HG03103 (cell line): ENCODE results near the gene BLACAT1.

ENCODE experiments used
- ATAC-seq: cut with Tn5 transposase; IDR thresholded peaks from one replicate; pipeline ENCODE4 v1.9.1; 2021; ENCODE audit warnings: low read depth; ENCODE audit not compliant: unreplicated experiment

BLACAT1 gene

GRCh38 chr1:205456868-205457745 lies 1.3 kb upstream of the BLACAT1 start:
- ATAC-seq: no peak

GRCh38 chr1:205456383-205456867 lies 580 bp upstream of the BLACAT1 start:
- no peak for ATAC-seq

- ATAC-seq: no peak
Observed at GRCh38 chr1:205454903-205455335, 926 bp downstream of the BLACAT1 start.

DNA sequence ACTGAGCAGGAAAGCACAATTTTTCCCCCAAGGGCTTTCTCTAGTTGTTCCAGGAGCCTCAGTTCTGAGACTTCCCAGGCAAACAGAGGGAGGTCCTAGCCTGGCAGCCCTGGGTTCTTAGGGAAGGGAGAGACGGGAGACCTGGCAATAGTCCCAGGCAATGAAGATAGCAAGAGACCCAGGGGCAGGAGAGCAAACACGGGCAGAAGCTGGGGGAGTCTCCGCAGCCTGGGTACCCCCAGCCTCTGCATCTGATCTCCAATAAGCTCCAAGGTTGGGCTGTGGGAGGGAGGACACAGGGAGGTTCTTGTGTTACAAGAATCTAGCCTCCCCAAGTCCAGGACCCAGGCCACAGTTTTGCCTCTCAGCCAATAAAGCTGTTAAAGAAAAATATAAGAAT lies 2.4 kb downstream of the BLACAT1 start:
- no peak for ATAC-seq

- ATAC-seq: no peak
Observed at GRCh38 chr1:205452933-205453332, 2.9 kb downstream of the BLACAT1 start.

DNA sequence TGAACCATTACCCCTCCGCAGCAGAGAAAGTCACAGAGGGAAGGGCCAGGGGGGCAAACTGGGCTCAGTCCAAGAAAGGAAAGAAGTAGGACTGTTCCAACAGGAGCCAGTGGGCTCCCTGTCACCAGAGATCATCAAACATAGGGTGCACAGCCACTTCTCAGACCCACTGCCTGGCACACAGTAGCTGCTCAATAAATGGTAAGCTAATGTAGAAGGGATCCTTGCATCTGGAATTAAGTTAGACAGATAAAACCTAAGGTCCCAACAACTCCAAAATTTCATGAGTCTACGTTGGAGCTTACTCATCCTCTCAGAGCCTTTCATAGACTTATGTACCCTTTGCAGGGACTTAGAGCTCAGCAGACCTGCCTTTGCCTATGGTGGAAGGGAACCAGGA lies 3.5 kb downstream of the BLACAT1 start:
- ATAC-seq: no peak

DNA sequence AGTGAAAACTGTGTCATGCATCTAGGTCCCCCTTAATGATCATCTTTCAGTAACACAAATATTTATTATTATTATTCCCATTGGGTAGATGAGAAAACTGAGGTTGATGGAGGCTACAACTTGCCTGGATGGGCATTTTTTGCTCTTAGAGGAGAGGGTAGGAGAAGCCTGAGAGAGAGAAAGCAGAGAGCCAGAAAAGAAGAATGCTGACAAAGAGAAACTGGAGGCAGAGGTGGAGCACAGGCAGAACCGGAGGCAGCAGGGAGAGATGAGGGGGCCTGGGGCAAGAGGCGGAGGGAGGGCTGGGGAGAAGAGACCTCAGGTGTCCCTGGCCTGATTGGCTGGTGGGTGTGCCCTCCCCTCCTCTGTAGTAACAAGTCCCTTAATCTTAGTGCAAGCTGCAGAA lies 4.1 kb downstream of the BLACAT1 start:
- no peak for ATAC-seq

GRCh38 chr1:205451202-205451601 lies 4.6 kb downstream of the BLACAT1 start:
- no peak for ATAC-seq

- no peak for ATAC-seq
Observed at GRCh38 chr1:205450448-205450847, 5.4 kb downstream of the BLACAT1 start.

DNA sequence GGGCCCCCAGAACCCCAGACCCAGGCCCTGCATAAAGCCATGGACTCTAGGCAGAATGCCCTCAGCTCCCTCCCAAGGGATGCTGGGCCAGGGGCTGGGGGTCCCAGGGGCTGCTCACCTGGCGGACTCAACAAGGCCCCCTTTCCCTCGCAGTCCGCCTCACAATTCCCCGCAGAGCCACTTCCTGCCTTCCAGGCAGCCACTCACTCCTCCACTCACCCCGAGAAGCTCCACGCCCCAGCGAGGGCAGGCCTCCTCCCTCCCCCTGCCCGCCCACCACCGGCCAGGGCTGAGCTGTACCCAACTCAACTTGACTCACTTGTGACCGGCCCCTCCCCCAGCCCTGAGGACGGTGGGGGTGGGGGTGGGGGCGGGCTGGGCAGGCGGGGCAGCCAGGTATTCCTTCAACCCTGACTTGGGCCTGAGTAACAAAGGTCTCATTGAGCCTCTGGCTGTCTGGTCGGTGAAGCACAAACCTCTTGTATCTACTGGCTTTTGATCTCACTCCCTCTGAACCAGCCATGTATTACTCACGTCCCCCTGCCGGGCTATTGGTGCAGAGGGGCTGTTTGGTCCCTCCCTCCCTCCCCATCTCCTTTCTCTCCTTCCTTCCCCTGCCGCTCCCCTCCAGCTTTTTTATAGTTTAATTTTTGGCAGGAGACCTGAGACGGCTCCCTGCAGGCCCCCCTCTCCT lies 5.9 kb downstream of the BLACAT1 start:
- ATAC-seq: no peak

GRCh38 chr1:205449254-205449749 lies 6.5 kb downstream of the BLACAT1 start:
- ATAC-seq: no peak

DNA sequence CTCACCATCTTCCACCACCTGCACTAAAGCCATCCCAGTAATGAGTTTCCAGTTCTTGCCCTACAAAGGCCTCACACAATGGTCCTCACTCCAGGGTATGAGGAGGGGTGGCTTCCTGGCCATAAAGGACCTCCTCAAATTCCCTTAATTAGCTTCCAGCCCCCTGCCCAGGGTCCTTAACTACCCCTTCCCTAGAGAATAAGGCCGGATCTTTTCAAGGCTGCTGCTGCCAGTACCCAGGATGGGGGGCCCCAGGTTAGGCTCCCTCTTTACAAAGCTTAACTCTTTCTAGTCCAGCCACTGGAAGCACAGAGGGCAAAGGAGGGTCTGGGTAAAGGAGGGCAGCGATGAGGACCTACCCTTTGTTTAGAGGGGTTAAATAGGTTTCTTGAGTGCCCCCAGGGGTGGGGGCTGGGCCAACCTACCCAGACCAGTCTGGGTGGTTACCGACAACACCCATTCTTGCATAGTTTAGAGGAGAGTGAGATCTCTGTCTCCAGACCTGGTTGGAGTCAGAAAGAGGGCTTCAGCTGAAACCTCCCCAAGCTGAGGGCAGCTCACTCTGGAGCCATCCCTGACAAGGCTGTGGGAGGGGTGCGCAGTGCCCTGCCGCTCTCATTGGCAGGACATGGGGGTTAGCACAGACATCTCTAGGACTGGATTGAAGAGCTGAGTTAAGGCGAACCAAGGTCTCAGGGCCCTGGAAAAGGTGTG lies 7.1 kb downstream of the BLACAT1 start:
- ATAC-seq: no peak

DNA sequence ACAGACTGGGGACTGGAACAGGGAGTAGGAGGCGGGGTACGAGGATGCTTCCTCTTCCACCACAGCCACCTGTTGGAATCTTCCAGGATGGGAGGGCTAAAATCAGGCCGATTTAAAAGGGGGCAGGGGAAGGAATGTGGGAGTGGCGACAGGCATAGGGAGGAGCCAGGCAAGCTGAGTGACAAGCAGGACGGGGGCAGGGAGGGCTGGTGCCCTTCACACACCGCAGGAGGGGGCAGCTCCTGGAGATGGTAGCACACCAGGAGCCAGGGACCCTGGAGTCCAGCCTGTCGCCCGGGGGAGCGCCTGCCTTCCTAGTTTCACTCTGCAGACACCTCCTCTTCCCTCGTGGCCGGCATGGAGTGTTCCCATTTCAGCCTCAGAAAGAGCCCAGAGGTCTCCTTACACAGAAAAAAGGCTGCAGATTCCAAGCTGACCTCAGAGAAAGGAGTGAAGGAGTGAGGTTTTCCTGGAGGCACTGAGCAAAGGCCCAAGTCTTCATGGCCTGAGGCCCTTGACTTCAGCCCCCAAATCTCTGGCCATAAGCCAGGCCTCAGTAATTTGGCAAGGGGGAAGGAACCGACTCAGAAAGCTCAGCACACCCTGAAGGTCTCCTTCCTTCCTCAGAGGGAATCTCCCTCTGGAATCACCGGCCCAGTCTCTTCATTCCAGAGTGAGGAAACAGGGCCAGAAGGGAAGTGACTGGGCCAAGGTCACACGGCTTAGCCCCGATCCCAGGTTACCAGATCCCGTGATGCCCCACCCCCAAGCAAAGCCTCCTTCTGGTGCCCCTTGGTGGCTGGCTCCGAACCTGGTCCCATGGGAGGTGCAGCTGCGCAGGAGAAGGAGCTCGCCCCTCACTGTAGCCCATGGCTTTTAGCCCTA lies 8.1 kb downstream of the BLACAT1 start:
- ATAC-seq: no peak

- no peak for ATAC-seq
Observed at GRCh38 chr1:205446828-205447227, 9.0 kb downstream of the BLACAT1 start.

- ATAC-seq: no peak
Observed at GRCh38 chr1:205445646-205445935, 10.3 kb downstream of the BLACAT1 start.

DNA sequence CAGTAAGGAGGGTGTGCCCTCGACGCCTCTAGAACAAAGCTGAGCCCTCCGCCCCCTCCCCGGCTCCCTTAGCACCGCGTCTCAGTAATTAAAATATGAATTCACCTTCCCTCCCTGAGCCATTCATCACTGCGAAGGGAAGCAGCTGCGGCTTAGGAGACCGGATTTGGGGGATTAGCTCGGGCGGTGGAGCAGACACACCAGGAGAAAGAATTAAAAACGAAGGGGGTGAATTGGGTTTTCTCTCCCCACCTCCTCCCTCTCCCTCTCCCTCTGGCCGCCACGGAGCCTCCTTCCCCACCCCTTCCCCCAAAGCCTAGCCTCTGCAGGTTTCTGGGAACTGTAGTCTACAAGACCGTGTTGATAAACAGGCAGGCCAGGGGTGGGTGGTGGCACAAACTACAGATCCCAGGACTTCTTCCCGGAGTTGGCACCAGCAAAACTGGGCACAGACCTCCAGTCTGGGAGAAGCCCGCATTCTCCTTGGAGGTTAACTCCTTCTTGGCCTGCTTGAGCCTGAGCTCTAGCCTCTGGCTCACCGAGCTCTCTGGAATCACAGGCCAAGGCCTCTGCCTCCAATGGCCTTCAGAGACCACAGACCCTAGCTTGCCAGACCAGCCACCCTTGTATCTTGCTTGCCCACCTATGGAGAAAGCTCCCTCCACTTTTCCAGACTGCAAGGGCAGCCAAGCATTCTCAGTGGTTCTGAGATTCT lies 10.8 kb downstream of the BLACAT1 start:
- no peak for ATAC-seq

DNA sequence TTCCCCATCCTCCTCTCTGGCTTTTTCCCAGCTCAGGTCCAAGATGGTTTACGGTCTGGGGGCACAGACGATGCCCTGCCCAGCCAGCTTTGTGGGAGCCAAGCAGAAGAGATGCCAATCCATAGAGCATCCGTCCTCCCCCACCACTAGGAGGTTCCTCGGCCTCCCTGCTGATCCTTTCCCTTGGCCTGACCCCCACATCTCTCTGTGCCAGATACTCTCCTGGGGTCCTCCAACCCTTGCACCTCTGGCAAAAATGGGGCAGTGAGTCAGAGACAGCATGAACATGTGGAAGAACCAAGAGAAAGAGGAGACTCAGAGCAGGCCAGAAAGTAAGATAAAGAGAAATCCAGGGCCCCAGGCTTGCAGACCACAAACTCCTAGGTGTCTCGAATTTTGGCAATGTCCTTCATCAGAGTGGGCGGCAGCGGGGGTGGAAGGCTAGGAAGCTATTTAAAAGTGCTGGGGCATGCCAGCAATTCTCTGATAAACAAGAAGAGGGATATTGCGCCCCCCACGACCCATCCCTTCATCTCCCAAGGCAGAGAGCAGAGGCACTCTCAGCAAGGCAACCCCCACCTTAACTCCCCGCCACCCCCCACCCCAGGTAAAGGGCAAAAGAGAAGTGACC lies 11.4 kb downstream of the BLACAT1 start:
- ATAC-seq: no peak

- no peak for ATAC-seq
Observed at GRCh38 chr1:205443585-205444299, 12.1 kb downstream of the BLACAT1 start.
